ENCODE measurements around the gene SPATA20. TPM values are rescaled to one million over a fixed set of nuclear protein-coding genes. Genes with fewer than 3 reads are reported as not detected.

The SPATA20 gene
- total and polyA plus RNA-seq, 4 donors, result 15.6 to 42.4 (median 19.6) TPM

GRCh38 chr17:50499270-50499669 lies 47.7 kb upstream of the SPATA20 start:
- Histone ChIP-seq H3K27me3 (ENCODE audit: control insufficient read depth in 4 of 4, insufficient read depth in 4 of 4, low read length in 3 of 4) (no peaks in the 10 kb centered on the region), H3K9ac (ENCODE audit: low read depth in 1 of 2, low read length in 2 of 2) (no peak overlapping the region), H3K4me1 (ENCODE audit: control insufficient read depth in 4 of 4, insufficient read depth in 4 of 4, low read length in 3 of 4) (no peaks in the 10 kb centered on the region), H3K9me3 (ENCODE audit: control insufficient read depth in 4 of 4, low read length in 3 of 4) (no peaks in the 10 kb centered on the region), H3K4me3 (ENCODE audit: low read depth in 1 of 3, low read length in 3 of 3) (no peak overlapping the region), H3K36me3 (ENCODE audit: control insufficient read depth in 4 of 4, insufficient read depth in 3 of 4, low read depth in 1 of 4, low read length in 3 of 4) (no peaks in the 10 kb centered on the region), H3K27ac (ENCODE audit: low read depth in 1 of 2, low read length in 2 of 2) (no peak overlapping the region)
- no peak for TF ChIP-seq EGR1 (IDR thresholded peaks at IDR 0.05; ENCODE audit: low read depth in 2 of 2)
- TF ChIP-seq CTCF (IDR thresholded peaks at IDR 0.05; ENCODE audit: low read depth, low read length, missing input control), result no peak
- TF ChIP-seq RXRA (IDR thresholded peaks at IDR 0.05), result no peak
- TF ChIP-seq REST (IDR thresholded peaks at IDR 0.05), result no peak
- TF ChIP-seq ZBTB33 (IDR thresholded peaks at IDR 0.05), result no peak
- TF ChIP-seq TAF1 (conservative IDR thresholded peaks at IDR 0.05), result no peak
- TF ChIP-seq MAX (IDR thresholded peaks at IDR 0.05), result no peak
- TF ChIP-seq GABPA (IDR thresholded peaks at IDR 0.05 in 1 of 2, conservative IDR thresholded peaks at IDR 0.05 in 1 of 2), result no peak
- no peak for TF ChIP-seq HNF4A (conservative IDR thresholded peaks at IDR 0.05)
- TF ChIP-seq HNF4G (IDR thresholded peaks at IDR 0.05), result no peak
- TF ChIP-seq YY1 (IDR thresholded peaks at IDR 0.05), result no peak
- no peak for TF ChIP-seq SP1 (IDR thresholded peaks at IDR 0.05)
- TF ChIP-seq JUND (IDR thresholded peaks at IDR 0.05), result no peak
- TF ChIP-seq NR2F2 (IDR thresholded peaks at IDR 0.05), result no peak
- DNase-seq (ENCODE audit: low spot score), result no peak

GRCh38 chr17:50499721-50500120 lies 47.3 kb upstream of the SPATA20 start:
- Histone ChIP-seq H3K4me3 (ENCODE audit: low read depth in 1 of 3, low read length in 3 of 3) (no peak overlapping the region), H3K9me3 (ENCODE audit: control insufficient read depth in 4 of 4, low read length in 3 of 4) (no peaks in the 10 kb centered on the region), H3K36me3 (ENCODE audit: control insufficient read depth in 4 of 4, insufficient read depth in 3 of 4, low read depth in 1 of 4, low read length in 3 of 4) (no peaks in the 10 kb centered on the region), H3K9ac (ENCODE audit: low read depth in 1 of 2, low read length in 2 of 2) (no peak overlapping the region), H3K27ac (ENCODE audit: low read depth in 1 of 2, low read length in 2 of 2) (no peak overlapping the region), H3K27me3 (ENCODE audit: control insufficient read depth in 4 of 4, insufficient read depth in 4 of 4, low read length in 3 of 4) (no peaks in the 10 kb centered on the region), H3K4me1 (ENCODE audit: control insufficient read depth in 4 of 4, insufficient read depth in 4 of 4, low read length in 3 of 4) (no peaks in the 10 kb centered on the region)
- WGBS, result 97% methylated on average over 2 of the region's 2 CpGs
- no peak for DNase-seq (ENCODE audit: low spot score)
- TF ChIP-seq MAX (IDR thresholded peaks at IDR 0.05), result no peak
- TF ChIP-seq FOXA2 (IDR thresholded peaks at IDR 0.05), result no peak
- no peak for TF ChIP-seq FOXA1 (IDR thresholded peaks at IDR 0.05)
- no peak for TF ChIP-seq GABPA (IDR thresholded peaks at IDR 0.05 in 1 of 2, conservative IDR thresholded peaks at IDR 0.05 in 1 of 2)
- TF ChIP-seq RAD21 (IDR thresholded peaks at IDR 0.05), result no peak
- TF ChIP-seq RXRA (IDR thresholded peaks at IDR 0.05), result no peak
- no peak for TF ChIP-seq HNF4A (conservative IDR thresholded peaks at IDR 0.05)
- TF ChIP-seq NR2F2 (IDR thresholded peaks at IDR 0.05), result no peak
- no peak for TF ChIP-seq JUND (IDR thresholded peaks at IDR 0.05)
- no peak for TF ChIP-seq CTCF (IDR thresholded peaks at IDR 0.05; ENCODE audit: low read depth, low read length, missing input control)
- TF ChIP-seq HNF4G (IDR thresholded peaks at IDR 0.05), result no peak
- TF ChIP-seq EGR1 (IDR thresholded peaks at IDR 0.05; ENCODE audit: low read depth in 2 of 2), result no peak
- no peak for TF ChIP-seq TAF1 (conservative IDR thresholded peaks at IDR 0.05)
- no peak for TF ChIP-seq REST (IDR thresholded peaks at IDR 0.05)
- no peak for TF ChIP-seq SP1 (IDR thresholded peaks at IDR 0.05)
